HG03103 (cell line): ENCODE measurements around the gene TOMM40L.

Experiments used
- ATAC-seq: cut with Tn5 transposase; IDR thresholded peaks from one replicate; pipeline ENCODE4 v1.9.1; 2021; ENCODE audit warnings: low read depth; ENCODE audit not compliant: unreplicated experiment

The TOMM40L gene

GRCh38 chr1:161196521-161197451 is 29.1 kb upstream of the TOMM40L start:
- ATAC-seq: no peak

GRCh38 chr1:161197560-161198193 is 28.2 kb upstream of the TOMM40L start:
- ATAC-seq: no peak

- no peak for ATAC-seq
Measured at GRCh38 chr1:161198194-161198896, 27.5 kb upstream of the TOMM40L start.

- no peak for ATAC-seq
Measured at GRCh38 chr1:161198897-161199431, 26.9 kb upstream of the TOMM40L start, which contains the start of gene ADAMTS4. Gene ADAMTS4 (minus strand): TSS chr1:161199054. CDS start chr1:161198627, 427 bp downstream.

GRCh38 chr1:161199506-161200139 is 26.2 kb upstream of the TOMM40L start:
- ATAC-seq: no peak

GRCh38 chr1:161200421-161200991 is 25.4 kb upstream of the TOMM40L start:
- ATAC-seq: no peak

GRCh38 chr1:161200992-161201835 is 24.6 kb upstream of the TOMM40L start:
- ATAC-seq: no peak

- peak; percentile 95 for ATAC-seq
Measured at GRCh38 chr1:161201836-161202712, 23.8 kb upstream of the TOMM40L start, which contains the start of gene NDUFS2. Gene NDUFS2 (plus strand): TSS chr1:161202367. CDS start chr1:161202386, 19 bp downstream.

GRCh38 chr1:161206411-161207140 is 19.3 kb upstream of the TOMM40L start:
- no peak for ATAC-seq

- ATAC-seq: no peak
Measured at GRCh38 chr1:161207173-161207572, 18.7 kb upstream of the TOMM40L start.

- no peak for ATAC-seq
Measured at GRCh38 chr1:161209790-161210409, 16.0 kb upstream of the TOMM40L start.

- ATAC-seq: no peak
Measured at GRCh38 chr1:161214369-161214768, 11.5 kb upstream of the TOMM40L start.

GRCh38 chr1:161215076-161215475 is 10.8 kb upstream of the TOMM40L start, which contains the start of gene FCER1G:
Gene FCER1G (plus strand): TSS chr1:161215295. CDS start chr1:161215322, 27 bp downstream.
- no peak for ATAC-seq

- peak; percentile 77 for ATAC-seq
Measured at GRCh38 chr1:161216945-161217712, 8.7 kb upstream of the TOMM40L start.

GRCh38 chr1:161217831-161218230 is 8.0 kb upstream of the TOMM40L start:
- no peak for ATAC-seq
